Stimulated activated CD4-positive, alpha-beta T cell treated with anti-CD3 and anti-CD28 coated beads, Interleukin-1b, Interleukin-23, amount 100 ng/mL, for 1 hour (primary cell): ENCODE measurements around the gene PCDHGA1.
"Not testable (repeated sequence)": the region's sequence is repeated elsewhere in the genome, so short reads cannot be mapped to it uniquely, and the experiment has no call there.

Experiments used
- DNase-seq, 2 donors: peaks; one replicate each; pipeline ENCODE4 v3.0.0-alpha.2; 2020; ENCODE audit warnings: low read depth in 2 of 2

Gene PCDHGA1

DNA sequence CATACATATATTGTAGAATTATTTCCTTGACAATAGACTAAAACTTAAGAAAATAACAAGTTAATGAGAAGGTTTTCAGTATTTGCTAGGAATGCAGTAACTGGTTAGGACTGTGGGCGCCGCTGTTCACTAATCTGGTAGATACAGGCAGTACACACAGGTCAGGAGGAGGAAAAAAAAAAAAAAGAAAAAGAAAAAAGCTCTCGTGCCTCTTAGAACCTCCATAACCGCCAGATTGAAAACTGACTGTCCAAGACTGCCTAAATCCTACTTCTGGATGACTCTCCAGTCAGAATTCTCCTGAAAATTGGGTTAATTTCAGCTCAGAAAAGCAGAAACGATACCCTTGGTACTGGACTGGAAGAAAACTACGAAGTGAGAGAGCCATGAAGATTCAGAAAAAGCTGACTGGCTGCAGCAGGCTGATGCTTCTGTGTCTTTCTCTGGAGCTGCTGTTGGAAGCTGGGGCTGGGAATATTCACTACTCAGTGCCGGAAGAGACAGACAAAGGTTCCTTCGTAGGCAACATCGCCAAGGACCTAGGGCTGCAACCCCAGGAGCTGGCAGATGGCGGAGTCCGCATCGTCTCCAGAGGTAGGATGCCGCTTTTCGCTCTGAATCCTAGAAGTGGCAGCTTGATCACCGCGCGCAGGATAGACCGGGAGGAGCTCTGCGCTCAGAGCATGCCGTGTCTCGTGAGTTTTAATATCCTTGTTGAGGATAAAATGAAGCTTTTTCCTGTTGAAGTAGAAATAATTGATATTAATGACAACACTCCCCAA lies at the start of gene PCDHGA1:
PCDHGA1 (plus strand) TSS at position 216 of the 782 bp plus-strand sequence.
- no peak for DNase-seq

GRCh38 chr5:141298376-141298775 lies 31.9 kb upstream of the PCDHGA1 start:
- no peak for DNase-seq

GRCh38 chr5:141303756-141304155 lies 26.6 kb upstream of the PCDHGA1 start, which contains the start of gene SLC25A2:
Gene SLC25A2, minus strand, starts transcription at chr5:141304049. Its CDS starts 184 bp downstream, at chr5:141303865.
- no peak for DNase-seq

- no peak for DNase-seq
These were observed 23.7 kb upstream of the PCDHGA1 start for GRCh38 chr5:141306630-141307029.

GRCh38 chr5:141313711-141314110 lies 16.6 kb upstream of the PCDHGA1 start:
- no peak for DNase-seq

- DNase-seq, result not testable (repeated sequence)
These were observed 13.4 kb upstream of the PCDHGA1 start for GRCh38 chr5:141316963-141317362.

- DNase-seq, result no peak
These were observed 11.1 kb upstream of the PCDHGA1 start for GRCh38 chr5:141319202-141319601.

GRCh38 chr5:141319699-141320098 lies 10.6 kb upstream of the PCDHGA1 start:
- no peak for DNase-seq

DNA sequence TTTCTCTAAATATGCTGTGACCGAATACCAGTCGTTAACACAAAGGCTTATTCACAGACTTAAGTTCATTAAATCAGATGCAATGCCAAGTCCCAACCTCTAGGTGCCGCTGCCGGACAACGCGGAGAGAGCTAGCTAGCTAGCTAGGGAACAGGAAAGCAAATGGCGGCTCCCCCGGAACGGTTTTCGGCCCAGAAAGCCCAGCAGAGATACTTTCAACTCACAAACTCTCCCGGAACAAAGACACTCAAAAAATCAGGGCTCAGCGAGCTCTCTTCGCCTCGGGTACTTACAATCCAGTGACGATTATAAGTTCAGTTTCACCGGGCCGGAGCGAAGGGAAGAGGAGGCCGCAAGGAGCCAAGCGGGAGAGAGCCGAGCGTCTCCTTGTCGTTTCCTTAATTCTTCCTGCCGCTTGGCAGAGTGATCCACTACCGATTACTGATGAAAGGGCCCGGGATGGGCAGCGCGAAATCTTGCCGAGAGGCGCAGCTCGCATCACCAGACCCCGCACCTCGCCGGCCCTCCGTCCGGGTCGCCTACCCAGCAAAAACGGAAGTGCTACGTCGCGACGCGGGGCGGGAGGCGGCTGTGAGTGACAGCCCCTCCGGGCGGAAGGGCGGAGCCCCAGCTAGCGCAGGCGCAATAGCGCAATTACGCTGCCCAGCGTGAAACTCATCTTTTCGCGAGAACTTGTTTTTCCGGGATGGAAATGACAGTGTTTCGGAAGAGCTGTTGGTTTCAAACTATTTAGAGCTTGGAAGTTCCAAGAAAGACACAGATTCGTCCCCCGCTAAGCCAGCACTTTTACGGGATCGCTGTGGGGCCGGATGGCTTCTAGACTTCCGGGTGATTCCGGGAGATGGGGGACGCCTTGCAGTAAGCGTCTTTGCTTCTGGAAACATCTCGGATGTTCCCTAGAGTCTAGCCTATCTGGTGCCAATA lies 9.8 kb upstream of the PCDHGA1 start, which contains the start of gene TAF7:
TAF7 (minus strand) TSS at position 560 of the 945 bp plus-strand sequence. CDS start 740 bp downstream, outside the sequence.
- DNase-seq, result peak; percentile 85 to 88

- DNase-seq, result no peak
These were observed 8.1 kb upstream of the PCDHGA1 start for GRCh38 chr5:141322261-141322660.

GRCh38 chr5:141326088-141326854 lies 4.0 kb upstream of the PCDHGA1 start:
- peak in 1 of 2 donors; percentile 27 for DNase-seq

DNA sequence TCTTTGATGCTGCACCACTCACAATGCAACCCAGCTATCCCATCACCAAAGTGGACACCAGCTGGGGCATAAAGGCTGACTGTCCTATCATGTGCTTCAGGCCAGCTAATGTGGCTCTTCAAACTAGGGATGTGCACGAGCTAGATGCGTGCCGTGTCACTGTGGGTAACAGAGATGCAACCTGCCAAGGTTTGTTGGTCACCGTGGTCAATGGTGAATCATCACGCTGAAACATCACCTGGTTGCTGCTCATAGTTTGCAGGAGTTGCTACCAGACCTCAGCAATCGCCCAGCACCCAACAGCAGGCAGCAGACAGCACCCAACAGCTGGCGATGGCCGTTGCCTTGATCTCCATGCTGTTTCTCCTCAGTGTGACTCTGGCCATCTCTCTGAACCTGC lies 2.1 kb upstream of the PCDHGA1 start:
- DNase-seq, result no peak

GRCh38 chr5:141332571-141332970 lies 2.3 kb downstream of the PCDHGA1 start:
- DNase-seq, result not testable (repeated sequence)

GRCh38 chr5:141338538-141339306 lies 8.4 kb downstream of the PCDHGA1 start, which contains the start of gene PCDHGA2:
Gene PCDHGA2, plus strand, starts transcription at chr5:141338760.
- DNase-seq, result no peak

- DNase-seq, result not testable (repeated sequence)
These were observed 10.6 kb downstream of the PCDHGA1 start for GRCh38 chr5:141340781-141341354.

- no peak for DNase-seq
These were observed 12.5 kb downstream of the PCDHGA1 start for GRCh38 chr5:141342773-141343172.

GRCh38 chr5:141343242-141343952 lies 13.1 kb downstream of the PCDHGA1 start, which contains the start of gene PCDHGA3:
Gene PCDHGA3, plus strand, starts transcription at chr5:141343829. Its CDS starts 205 bp downstream, at chr5:141344034.
- no peak for DNase-seq

DNA sequence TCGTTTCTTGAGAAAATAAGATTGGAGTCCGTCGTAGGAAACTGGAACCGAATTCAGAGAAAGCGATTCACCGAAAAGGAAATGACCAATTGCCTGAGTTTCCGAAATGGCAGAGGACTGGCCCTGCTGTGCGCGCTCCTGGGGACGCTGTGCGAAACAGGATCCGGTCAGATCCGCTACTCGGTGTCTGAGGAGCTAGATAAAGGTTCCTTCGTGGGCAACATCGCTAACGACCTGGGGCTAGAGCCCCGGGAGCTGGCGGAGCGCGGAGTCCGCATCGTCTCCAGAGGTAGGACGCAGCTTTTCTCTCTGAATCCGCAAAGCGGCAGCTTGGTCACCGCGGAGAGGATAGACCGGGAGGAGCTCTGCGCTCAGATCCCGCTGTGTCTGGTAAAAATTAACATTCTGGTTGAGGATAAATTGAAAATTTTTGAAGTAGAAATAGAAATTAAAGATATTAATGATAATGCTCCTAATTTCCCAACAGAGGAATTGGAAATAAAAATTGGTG lies 13.7 kb downstream of the PCDHGA1 start:
- DNase-seq, result no peak

DNA sequence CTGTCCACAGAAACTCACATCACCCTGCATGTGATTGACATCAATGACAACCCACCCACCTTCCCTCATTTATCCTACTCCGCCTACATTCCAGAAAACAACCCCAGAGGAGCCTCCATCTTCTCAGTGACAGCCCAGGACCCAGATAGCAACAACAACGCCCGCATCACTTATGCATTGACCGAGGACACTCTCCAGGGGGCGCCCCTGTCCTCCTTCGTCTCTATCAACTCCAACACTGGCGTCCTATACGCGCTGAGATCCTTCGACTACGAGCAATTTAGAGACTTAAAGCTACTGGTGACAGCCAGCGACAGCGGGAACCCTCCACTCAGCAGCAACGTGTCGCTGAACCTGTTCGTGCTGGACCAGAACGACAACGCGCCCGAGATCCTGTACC lies 15.0 kb downstream of the PCDHGA1 start:
- DNase-seq, result no peak
